ENCODE data around the gene ZNF652. TPM values are rescaled to one million over a fixed set of nuclear protein-coding genes. Genes with fewer than 3 reads are reported as not detected.

Gene ZNF652
- total and polyA plus RNA-seq, 2 of the 4 experiments (the other 2 are of a cell fraction): 3.6 to 8.8 TPM

DNA sequence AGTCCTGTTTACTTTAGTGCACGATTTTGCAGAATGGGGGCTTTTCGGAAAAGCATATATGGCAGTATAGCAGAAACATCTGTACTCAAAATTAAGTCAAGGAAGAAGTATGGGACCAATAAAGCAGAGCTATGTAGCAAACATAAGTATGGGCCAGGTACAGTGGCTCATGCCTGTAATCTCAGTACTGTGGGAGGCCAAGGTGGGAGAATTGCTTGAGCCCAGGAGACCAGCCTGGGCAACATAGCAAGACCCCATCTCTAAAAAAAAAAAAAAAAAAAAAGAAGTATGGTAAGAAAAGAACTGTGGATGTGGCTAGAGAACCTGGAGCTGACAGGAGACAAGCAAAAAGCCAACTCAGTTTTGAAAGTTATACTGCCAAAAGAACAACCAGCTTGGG, 36.1 kb downstream of the ZNF652 start:
- WGBS, 2 experiments (ENCODE audit: extremely low coverage in 2 of 2, insufficient read length in 1 of 2): no CpG with 5 or more reads among the region's 2 CpGs
- CTCF ChIA-PET: no interaction called here
- no TSS peak for BruUV-seq (replicated peaks)
- no peak overlapping the region for H2AK9ac ChIP-seq (replicated peaks; ENCODE audit: low read depth, low read length, poor library complexity)
- H2AK5ac ChIP-seq (ENCODE audit: low read depth, low read length): no peak overlapping the region
- dilution Hi-C loops (cut with HindIII; ENCODE audit: low sequenced_read_pairs, unreplicated experiment) (no loop called here), in situ Hi-C loops (cut with MboI; ENCODE audit: low sequenced_read_pairs) (no loop called here), intact Hi-C loops (cut with micrococcal nuclease) (no loop called here)
- H3K79me1 ChIP-seq (ENCODE audit: low read depth in 1 of 2, low read length in 2 of 2): peaks cover 35 to 70% of the 10 kb centered on the region in 2 experiments
- H2BK20ac ChIP-seq (ENCODE audit: low read depth, low read length): no peak overlapping the region
- H4K20me1 ChIP-seq (ENCODE audit: insufficient read depth, low read length): peaks cover 43% of the 10 kb centered on the region
- H3K4me2 ChIP-seq (ENCODE audit: low read depth, low read length): no peak overlapping the region
- no peaks in the 10 kb centered on the region for H3K27me3 ChIP-seq (ENCODE audit: control insufficient read depth, insufficient read depth, low read length)
- H3K18ac ChIP-seq (ENCODE audit: low read depth, low read length): no peak overlapping the region
- H2BK120ac ChIP-seq (ENCODE audit: low read depth, low read length): no peak overlapping the region
- no peak overlapping the region for H2BK5ac ChIP-seq (ENCODE audit: low read depth, low read length, poor library complexity, severe bottlenecking)
- TF ChIP-seq RCOR1 (IDR thresholded peaks at IDR 0.05; ENCODE audit: insufficient replicate concordance, low read length) (no peak), POLR2A (IDR thresholded peaks at IDR 0.05; ENCODE audit: low read depth, low read length) (no peak), RFX5 (IDR thresholded peaks at IDR 0.05; ENCODE audit: low read depth, low read length) (no peak), FOS (IDR thresholded peaks at IDR 0.05; ENCODE audit: low read depth, low read length) (no peak), NFE2L2 (IDR thresholded peaks at IDR 0.05; ENCODE audit: low read depth, low read length) (no peak), SMC3 (IDR thresholded peaks at IDR 0.05; ENCODE audit: low read depth, low read length) (no peak), CEBPB (IDR thresholded peaks at IDR 0.05; ENCODE audit: low read depth, low read length) (no peak), BHLHE40 (IDR thresholded peaks at IDR 0.05; ENCODE audit: low read depth, low read length) (no peak), MXI1 (IDR thresholded peaks at IDR 0.05; ENCODE audit: borderline replicate concordance, low read depth, low read length) (no peak), MAFK (IDR thresholded peaks at IDR 0.05; ENCODE audit: low read depth, low read length) (no peak)
- TF ChIP-seq, protein P1, sequence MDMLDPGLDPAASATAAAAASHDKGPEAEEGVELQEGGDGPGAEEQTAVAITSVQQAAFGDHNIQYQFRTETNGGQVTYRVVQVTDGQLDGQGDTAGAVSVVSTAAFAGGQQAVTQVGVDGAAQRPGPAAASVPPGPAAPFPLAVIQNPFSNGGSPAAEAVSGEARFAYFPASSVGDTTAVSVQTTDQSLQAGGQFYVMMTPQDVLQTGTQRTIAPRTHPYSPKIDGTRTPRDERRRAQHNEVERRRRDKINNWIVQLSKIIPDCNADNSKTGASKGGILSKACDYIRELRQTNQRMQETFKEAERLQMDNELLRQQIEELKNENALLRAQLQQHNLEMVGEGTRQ (IDR thresholded peaks at IDR 0.05; ENCODE audit: low read depth, low read length): no peak
- no peak overlapping the region for H3K4me3 ChIP-seq (ENCODE audit: insufficient read depth, low read depth, low read length)
- H3K4me1 ChIP-seq (ENCODE audit: control insufficient read depth, insufficient read depth, low read length): peaks cover 3% of the 10 kb centered on the region; the same call in 1 of the 2 replicates
- H3K9ac ChIP-seq (ENCODE audit: low read depth, low read length): no peak overlapping the region
- H4K91ac ChIP-seq (ENCODE audit: insufficient read depth, low read depth, low read length): no peak overlapping the region
- peaks cover 10% of the 10 kb centered on the region; the same call in 1 of the 2 replicates for H3K9me1 ChIP-seq (ENCODE audit: insufficient read depth, low read length)
- no peaks in the 10 kb centered on the region for H3K36me3 ChIP-seq (ENCODE audit: control insufficient read depth, insufficient read depth, low read length)
- H3K56ac ChIP-seq (ENCODE audit: extremely low read depth, insufficient read depth, low read length): no peak overlapping the region
- H3K14ac ChIP-seq (replicated peaks; ENCODE audit: low read depth, low read length): no peak overlapping the region
- no peak overlapping the region for H3K27ac ChIP-seq (ENCODE audit: insufficient read depth, low read length)
- H4K8ac ChIP-seq (ENCODE audit: low read depth in 2 of 2, low read length in 2 of 2): no peak overlapping the region
- H2BK15ac ChIP-seq (ENCODE audit: low read depth, low read length): no peak overlapping the region
- no peaks in the 10 kb centered on the region for H3K9me3 ChIP-seq (ENCODE audit: control insufficient read depth, insufficient read depth, low read length)
- DNase-seq (no peak), ATAC-seq (ENCODE audit: low read depth) (no peak)
- no peak overlapping the region for H4K5ac ChIP-seq (ENCODE audit: low read depth, low read length)
- no peak overlapping the region for H2AFZ ChIP-seq (replicated peaks; ENCODE audit: low read length, poor library complexity)
- no peak overlapping the region for H3K4ac ChIP-seq (ENCODE audit: low read depth, low read length)
- H3K23ac ChIP-seq (ENCODE audit: low read depth, low read length): no peak overlapping the region
- POLR2A ChIA-PET (ENCODE audit: unreplicated experiment): no interaction called here

Measured in IMR-90 (cell line).